GM19043 (cell line): ENCODE data around the gene SERPIND1.

ENCODE experiments used
- ATAC-seq: cut with Tn5 transposase; IDR thresholded peaks from one replicate; pipeline ENCODE4 v1.9.1; 2021; ENCODE audit warnings: low read depth; ENCODE audit not compliant: unreplicated experiment

Gene SERPIND1

DNA sequence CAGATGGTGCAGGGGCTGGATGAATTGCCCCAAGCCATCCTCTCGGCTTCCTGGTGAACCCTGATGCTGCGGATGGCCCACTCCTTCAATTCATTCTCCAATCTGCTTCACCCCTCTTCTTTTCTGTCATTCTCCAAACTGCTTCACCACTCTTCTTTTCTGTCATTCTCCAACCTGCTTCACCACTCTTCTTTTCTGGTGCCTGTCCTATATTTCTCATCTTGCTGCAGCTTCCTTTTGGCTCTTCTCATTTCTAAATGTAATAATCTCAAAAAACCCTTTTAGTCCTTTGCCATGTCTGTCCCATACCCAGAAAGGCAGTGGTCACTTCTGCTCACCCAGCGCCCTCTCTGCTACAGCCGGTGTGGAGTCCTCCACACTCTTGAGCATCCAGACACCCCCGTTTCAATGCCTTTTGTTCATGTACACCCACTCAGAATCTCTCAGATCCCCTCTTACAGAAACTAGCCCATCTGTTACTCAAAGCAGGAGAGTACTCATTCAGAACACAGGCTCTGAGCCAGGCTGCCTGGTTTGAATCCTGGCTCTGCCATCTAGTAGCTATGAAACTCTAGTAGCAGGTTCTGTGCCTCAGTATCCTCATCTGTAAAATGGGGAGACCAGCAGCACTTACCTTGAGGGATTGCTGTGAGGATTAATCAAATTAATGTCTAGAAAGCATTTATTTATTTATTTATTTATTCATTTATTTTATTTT lies 14.9 kb downstream of the SERPIND1 start:
- ATAC-seq = no peak

GRCh38 chr22:20792221-20792965 lies 18.5 kb downstream of the SERPIND1 start:
- ATAC-seq = no peak

GRCh38 chr22:20792966-20793728 lies 19.2 kb downstream of the SERPIND1 start:
- no peak for ATAC-seq

DNA sequence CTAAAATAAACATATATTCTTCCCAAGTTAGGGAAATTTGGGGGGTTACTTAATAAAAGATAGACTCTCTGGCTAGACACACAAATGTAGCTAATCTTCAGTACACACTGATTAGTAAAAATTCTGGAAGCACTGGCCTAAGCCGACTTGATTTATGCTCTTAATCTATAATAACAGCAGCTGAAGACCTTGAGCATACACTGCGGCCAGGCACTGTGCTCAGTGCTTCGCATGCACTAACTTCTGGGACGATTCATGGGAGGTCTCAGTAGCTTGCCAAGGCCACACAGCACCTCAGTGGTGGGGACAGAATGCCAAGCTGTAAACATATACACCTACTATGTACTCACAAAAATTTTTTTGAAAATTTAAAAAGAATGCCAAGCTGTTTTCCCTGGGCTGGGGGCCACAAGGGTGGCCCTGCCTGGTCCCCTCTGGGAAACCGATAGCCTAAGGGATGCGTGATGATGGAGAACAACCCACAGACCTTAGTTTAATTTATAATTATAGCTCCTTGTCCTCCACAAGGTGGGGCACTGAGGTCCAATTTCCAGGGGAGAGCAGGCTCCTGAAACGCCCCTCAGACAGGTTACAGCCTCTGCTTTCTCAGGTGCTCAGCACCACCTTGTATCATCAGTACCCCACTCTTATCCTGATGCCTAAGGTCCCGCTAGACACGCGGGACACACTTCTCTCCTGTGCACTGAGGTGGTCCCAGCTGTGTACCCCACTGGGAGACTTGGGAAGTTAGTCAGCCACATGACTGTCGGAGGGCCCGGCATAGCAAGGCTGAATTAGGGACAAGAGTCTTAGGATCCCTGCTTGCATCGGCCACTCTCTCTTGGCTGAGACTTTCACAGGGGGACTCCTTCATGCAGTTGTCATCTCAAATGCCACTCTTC lies 20.1 kb downstream of the SERPIND1 start:
- no peak for ATAC-seq

GRCh38 chr22:20794650-20795413 lies 20.9 kb downstream of the SERPIND1 start:
- no peak for ATAC-seq

GRCh38 chr22:20796731-20797130 lies 22.8 kb downstream of the SERPIND1 start:
- ATAC-seq = no peak

DNA sequence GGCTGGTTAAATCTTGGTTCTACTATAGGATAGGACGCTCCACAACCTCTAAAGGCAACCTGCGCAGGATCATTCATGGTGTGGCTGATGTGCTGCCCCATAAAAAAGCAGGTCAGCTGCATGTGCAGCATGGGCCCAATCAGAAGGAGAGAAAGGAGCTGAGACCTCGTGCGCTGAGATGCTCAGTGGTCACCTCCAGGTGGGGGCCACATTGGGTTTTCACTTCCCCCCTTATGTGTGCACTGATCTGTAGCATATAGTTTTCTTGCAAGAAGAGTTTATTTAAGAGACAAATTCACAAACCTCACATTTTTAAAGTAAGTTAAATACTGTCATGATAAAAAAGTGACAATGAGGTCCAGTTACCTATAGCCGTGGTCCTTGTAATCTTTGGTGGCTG lies 24.3 kb downstream of the SERPIND1 start:
- no peak for ATAC-seq

- ATAC-seq = no peak
These were observed 25.1 kb downstream of the SERPIND1 start for GRCh38 chr22:20798974-20799373.

DNA sequence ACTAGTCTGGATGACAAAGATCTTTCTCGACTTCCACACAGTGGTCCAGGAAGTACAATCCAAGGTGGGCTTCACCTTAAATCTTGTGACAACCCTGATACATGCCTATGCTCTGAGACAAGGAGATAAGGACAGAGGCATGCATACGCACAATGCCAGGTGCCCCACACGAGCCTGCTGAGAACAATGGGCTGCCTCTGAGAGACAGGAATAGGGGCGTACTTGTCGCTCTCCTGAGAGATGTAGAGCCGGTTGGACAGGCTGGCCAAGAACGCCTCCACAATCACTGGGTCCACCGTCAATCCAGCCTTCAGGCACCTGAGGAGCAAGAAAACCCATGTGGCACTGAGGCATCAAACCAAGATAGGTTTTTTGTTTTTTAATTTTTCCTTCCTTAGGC lies 25.5 kb downstream of the SERPIND1 start:
- no peak for ATAC-seq

- ATAC-seq = no peak
These were observed 28.5 kb downstream of the SERPIND1 start for GRCh38 chr22:20802452-20802851.

GRCh38 chr22:20802922-20803553 lies 29.1 kb downstream of the SERPIND1 start:
- ATAC-seq = no peak

- ATAC-seq = no peak
These were observed 29.9 kb downstream of the SERPIND1 start for GRCh38 chr22:20803696-20804324.

- no peak for ATAC-seq
These were observed 30.7 kb downstream of the SERPIND1 start for GRCh38 chr22:20804650-20805049.

DNA sequence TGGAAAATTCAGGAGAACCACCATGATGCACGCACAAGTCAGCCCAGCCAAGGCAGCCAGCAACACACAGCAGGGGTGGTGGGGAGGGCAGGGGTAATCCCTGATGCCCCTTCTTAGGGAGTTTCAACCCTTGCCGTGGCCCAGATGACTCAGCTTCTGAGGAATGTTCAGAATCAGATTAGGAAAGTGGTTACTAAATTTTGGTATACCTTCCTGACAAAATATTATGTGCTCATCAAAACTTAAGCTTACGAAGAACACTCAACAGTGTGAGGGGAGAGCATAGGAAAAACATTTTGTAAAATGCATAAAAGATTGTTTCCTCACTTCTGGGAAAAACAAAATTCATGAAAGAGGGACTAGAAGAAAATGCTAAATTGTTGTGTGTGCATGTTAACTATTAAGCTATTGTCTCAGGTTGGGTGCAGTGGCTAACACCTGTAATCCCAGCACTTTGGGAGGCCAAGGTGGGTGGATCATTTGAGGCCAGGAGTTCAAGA lies 32.1 kb downstream of the SERPIND1 start:
- no peak for ATAC-seq

GRCh38 chr22:20807315-20807752 lies 33.4 kb downstream of the SERPIND1 start:
- no peak for ATAC-seq

DNA sequence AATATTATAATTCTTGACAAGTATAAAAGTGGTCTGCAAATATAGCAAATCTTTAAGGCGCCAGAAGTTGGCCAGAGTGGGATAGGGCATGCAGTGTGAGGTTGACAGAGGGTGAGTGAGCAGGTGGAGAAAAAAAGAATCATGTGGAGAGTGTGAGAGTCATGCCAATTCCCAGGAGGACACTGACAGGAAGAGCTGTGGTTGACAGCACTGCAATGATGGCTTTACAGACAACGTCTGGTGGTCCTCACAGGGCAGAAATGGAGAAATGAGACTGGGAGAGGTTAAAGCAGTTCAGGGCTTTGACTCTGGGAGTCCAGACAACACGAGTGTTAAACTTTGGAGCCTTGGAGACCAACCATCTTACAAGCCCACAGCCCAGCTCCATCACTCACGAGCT lies 34.9 kb downstream of the SERPIND1 start:
- ATAC-seq = no peak

DNA sequence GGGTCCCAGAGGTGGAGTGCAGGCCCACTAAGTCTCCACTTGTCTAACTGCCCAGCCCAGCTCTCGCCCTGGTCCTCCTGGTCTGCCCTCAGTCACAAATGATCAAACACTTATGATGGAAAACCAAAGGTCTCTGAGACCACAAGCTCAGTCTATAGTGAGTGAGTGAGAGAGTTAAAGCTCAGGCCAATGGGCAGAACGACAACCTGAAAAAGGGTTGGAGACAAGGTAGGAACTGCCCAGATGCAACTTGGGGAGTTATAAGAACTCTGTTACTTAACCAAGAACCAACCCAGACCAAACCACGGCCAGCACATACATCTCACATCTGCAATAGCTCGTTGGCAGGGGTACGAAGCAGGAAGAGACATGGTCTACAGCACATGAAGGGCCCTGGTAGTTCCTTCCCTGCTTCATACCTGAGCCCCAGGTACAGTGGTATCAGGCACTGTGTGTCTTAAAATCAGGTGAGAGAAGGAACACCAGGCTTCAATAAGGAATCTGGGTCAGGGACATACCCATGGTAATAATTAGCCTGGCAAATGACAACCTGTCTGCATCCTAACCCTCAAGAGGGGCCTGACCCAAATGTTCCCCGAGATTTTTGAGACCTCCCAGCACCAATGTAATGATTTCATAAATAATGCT lies 35.7 kb downstream of the SERPIND1 start:
- ATAC-seq = no peak

- ATAC-seq = no peak
These were observed 36.7 kb downstream of the SERPIND1 start for GRCh38 chr22:20810645-20811044.
